Glutamatergic neuron (in vitro differentiated cells): ENCODE data around the gene ZNF185. TPM values are rescaled to one million over a fixed set of nuclear protein-coding genes. Genes with fewer than 3 reads are reported as not detected.
A peak's percentile ranks its signal among the peaks of the same experiment; 100 is the strongest.

Source experiments
- DNase-seq: peaks from one replicate; pipeline ENCODE4 v3.0.0; 2022
- H3K27ac Mint-ChIP-seq: one replicate; pipeline ENCODE4 v1.8.0; 2020; ENCODE audit warnings: mild to moderate bottlenecking, mixed read lengths, inconsistent platforms; ENCODE audit not compliant: unreplicated experiment
- H3K27me3 Mint-ChIP-seq: one replicate; pipeline ENCODE4 v1.8.0; 2020; ENCODE audit warnings: mild to moderate bottlenecking, moderate library complexity, mixed read lengths, inconsistent platforms; ENCODE audit not compliant: unreplicated experiment
- H3K36me3 Mint-ChIP-seq: one replicate; pipeline ENCODE4 v1.8.0; 2020; ENCODE audit warnings: mild to moderate bottlenecking, mixed read lengths, inconsistent platforms; ENCODE audit not compliant: unreplicated experiment
- H3K4me1 Mint-ChIP-seq: one replicate; pipeline ENCODE4 v1.8.0; 2020; ENCODE audit warnings: mild to moderate bottlenecking, low read depth, mixed read lengths, inconsistent platforms; ENCODE audit not compliant: unreplicated experiment
- H3K4me3 Mint-ChIP-seq: one replicate; pipeline ENCODE4 v1.8.0; 2020; ENCODE audit warnings: mild to moderate bottlenecking, mixed read lengths, inconsistent platforms; ENCODE audit not compliant: unreplicated experiment
- H3K9me3 Mint-ChIP-seq: one replicate; pipeline ENCODE4 v1.8.0; 2020; ENCODE audit warnings: mild to moderate bottlenecking, moderate library complexity, mixed read lengths, inconsistent platforms; ENCODE audit not compliant: unreplicated experiment
- total RNA-seq: library from RNA; stranded (reverse); fragmentation: NEBNext Ultra II Directional; extraction: Animal tissue kit (Norgen Biotek cat#: 25700); gene quantifications from one replicate; pipeline ENCODE4 v1.2.1, GENCODE V29; 2021; ENCODE audit not compliant: unreplicated experiment
- TF ChIP-seq, protein P1 (sequence below): fragments of 200-600 bp; sonication (generic); IDR thresholded peaks from one replicate; pipeline ENCODE4 v1.5.0; 2021; ENCODE audit not compliant: partially characterized antibody, unreplicated experiment

Gene ZNF185
- total RNA-seq, 1 donor from 2014 or later = 1.1 TPM

DNA sequence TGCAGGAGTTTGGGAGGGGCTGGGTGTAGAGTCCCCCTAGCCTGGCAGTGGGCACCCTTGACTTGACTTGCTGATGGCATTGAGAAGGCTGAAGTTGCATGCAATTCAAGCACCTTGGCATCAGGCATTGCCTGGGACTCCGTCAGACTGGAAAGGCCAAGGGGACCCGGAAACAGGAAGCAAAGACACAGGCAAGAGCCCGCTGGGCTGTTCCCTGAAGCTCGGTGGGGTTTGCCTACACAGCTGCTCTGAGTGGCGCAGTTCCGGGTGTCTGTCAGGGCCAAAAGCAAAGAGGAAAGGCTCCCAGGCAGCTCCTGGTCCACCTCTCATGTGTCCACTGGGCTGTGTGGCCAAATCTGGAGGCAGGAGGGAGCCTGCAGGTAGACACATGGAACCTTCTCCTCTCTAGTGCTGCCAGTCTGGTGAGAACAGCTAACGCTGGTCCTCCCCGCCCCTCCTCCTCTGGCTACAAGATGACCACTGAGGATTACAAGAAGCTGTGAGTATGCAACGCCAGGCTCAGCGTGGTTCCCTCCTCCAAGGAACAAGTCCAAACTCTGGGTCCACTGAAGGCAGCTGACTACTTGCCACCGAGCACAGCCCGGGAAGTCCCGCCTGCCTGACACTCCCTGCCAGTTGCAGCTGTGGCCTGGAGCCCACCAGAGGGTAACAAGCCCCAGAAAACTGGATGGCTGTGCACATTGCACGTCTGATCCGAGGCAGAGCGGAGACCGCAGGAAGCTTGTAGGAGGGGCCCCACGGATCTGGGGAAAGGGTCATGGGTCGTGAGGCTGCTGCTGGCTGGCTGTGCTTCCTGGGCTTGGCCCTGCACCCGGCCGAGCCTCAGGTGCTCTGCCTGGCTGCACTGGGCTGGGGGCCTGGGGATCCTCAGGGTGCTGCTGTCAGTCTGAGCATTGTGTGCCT is 20.1 kb downstream of the ZNF185 start:
- Mint-ChIP-seq H3K27ac (no peak overlapping the region), H3K36me3 (no peaks in the 10 kb centered on the region), H3K27me3 (peaks cover 6% of the 10 kb centered on the region), H3K4me3 (no peak overlapping the region), H3K4me1 (peaks cover 7% of the 10 kb centered on the region), H3K9me3 (no peaks in the 10 kb centered on the region)
- no peak for DNase-seq
- TF ChIP-seq, protein P1, sequence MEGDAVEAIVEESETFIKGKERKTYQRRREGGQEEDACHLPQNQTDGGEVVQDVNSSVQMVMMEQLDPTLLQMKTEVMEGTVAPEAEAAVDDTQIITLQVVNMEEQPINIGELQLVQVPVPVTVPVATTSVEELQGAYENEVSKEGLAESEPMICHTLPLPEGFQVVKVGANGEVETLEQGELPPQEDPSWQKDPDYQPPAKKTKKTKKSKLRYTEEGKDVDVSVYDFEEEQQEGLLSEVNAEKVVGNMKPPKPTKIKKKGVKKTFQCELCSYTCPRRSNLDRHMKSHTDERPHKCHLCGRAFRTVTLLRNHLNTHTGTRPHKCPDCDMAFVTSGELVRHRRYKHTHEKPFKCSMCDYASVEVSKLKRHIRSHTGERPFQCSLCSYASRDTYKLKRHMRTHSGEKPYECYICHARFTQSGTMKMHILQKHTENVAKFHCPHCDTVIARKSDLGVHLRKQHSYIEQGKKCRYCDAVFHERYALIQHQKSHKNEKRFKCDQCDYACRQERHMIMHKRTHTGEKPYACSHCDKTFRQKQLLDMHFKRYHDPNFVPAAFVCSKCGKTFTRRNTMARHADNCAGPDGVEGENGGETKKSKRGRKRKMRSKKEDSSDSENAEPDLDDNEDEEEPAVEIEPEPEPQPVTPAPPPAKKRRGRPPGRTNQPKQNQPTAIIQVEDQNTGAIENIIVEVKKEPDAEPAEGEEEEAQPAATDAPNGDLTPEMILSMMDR = no peak

DNA sequence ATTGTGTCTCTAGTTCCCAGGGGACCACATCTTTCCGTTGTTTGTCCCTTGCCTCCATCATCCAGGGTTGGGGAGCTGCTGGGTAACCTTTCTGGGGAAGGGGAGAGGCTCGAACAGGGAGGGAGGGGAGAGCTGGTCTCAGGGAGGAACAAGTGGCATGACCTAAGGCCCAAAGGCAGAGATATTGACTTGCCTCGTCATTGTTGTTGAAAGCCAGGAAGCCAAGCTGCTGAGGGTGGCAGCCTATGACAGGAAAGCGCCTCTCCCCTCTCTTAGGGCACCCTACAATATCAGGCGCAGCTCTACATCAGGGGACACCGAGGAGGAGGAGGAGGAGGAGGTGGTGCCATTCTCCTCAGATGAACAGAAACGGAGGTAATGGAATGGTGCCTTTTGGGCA is 20.8 kb downstream of the ZNF185 start:
- Mint-ChIP-seq H3K4me1 (peaks cover 7% of the 10 kb centered on the region), H3K27me3 (peaks cover 4% of the 10 kb centered on the region), H3K36me3 (no peaks in the 10 kb centered on the region), H3K4me3 (no peak overlapping the region), H3K27ac (no peak overlapping the region), H3K9me3 (no peaks in the 10 kb centered on the region)
- TF ChIP-seq, protein P1 = no peak
- DNase-seq = no peak

DNA sequence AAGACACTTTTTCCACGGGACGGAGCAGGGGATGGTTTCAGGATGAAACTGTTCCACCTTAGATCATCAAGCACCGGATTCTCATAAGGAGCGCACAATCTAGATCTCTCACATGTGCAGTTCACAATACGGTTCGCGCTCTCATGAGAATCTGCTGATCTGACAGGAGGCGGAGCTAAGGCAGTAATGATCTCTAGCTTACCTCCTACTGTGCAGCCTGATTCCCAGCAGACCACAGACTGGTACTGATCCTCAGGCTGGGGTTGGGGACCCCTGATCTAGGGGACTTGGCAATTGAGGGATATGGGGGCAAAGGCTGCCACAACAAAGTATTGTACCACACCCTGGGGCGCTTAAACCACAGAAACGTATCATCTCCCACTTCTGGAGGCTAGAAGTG is 25.7 kb downstream of the ZNF185 start:
- Mint-ChIP-seq H3K9me3 (peaks cover 5% of the 10 kb centered on the region), H3K27ac (no peak overlapping the region), H3K4me3 (no peak overlapping the region), H3K27me3 (no peaks in the 10 kb centered on the region), H3K36me3 (no peaks in the 10 kb centered on the region), H3K4me1 (no peaks in the 10 kb centered on the region)
- DNase-seq = no peak
- TF ChIP-seq, protein P1 = no peak

DNA sequence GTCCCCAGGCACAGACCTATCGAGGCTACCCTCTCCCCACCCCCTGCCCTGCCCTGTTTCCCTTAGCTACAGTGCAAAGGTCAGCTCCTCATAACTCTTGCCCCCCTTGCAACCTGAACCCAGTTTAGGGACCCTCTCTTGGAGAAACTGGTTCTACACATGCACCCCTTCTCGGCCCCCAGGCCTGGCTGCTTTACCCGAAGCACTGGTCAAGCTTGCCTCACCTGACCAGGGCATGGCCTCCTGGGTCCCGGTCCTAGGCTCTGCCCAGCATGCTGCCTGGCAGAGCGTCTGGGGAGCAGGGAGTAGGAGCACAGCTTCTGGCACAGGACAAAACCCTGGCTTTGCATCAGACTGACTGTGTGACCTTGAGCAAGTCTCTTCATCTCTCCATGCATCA is 28.0 kb downstream of the ZNF185 start:
- Mint-ChIP-seq H3K27me3 (no peaks in the 10 kb centered on the region), H3K9me3 (peaks cover 5% of the 10 kb centered on the region), H3K27ac (no peak overlapping the region)

DNA sequence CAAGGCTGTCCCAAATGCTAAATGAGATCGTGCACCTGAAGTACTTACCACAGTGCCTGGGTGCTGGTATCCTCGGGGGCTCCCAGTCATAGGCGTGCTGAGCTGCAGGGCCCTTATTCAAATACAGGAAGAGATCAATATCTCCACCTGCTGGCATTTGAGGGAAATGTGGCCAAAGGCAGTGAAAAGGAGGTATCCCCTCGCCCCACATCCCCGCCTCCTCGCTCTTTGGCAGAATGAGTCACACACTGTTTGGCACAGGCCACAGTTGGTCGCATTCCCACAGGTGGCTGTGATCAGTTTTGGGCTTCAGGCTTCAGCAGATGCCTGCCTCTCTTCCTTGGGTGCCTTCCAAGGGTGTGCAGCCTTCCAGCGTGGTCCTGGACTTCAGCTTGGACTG is 28.4 kb downstream of the ZNF185 start:
- Mint-ChIP-seq H3K4me3 (no peak overlapping the region), H3K27me3 (no peaks in the 10 kb centered on the region), H3K27ac (no peak overlapping the region), H3K9me3 (peaks cover 5% of the 10 kb centered on the region), H3K36me3 (no peaks in the 10 kb centered on the region), H3K4me1 (no peaks in the 10 kb centered on the region)
- DNase-seq = no peak
- TF ChIP-seq, protein P1 = peak; percentile 21

More for the DNA sequence above, 28.0 kb downstream of the ZNF185 start:
- Mint-ChIP-seq H3K36me3 (no peaks in the 10 kb centered on the region), H3K4me3 (no peak overlapping the region), H3K4me1 (no peaks in the 10 kb centered on the region)
- no peak for DNase-seq
- TF ChIP-seq, protein P1 = no peak
